Smooth muscle cell (in vitro differentiated cells): ENCODE results near the gene PIP5K1C. TPM values are rescaled to one million over a fixed set of nuclear protein-coding genes. Genes with fewer than 3 reads are reported as not detected.

Experiments
- DNase-seq: peaks from one replicate; lab custom pipeline; 2025; ENCODE audit not compliant: unreplicated experiment; lab: John Stamatoyannopoulos, UW
- H2AFZ ChIP-seq: fragments of 200-600 bp; sonication (generic); 2 replicates; pipeline ENCODE4 v1.6.0; 2016; ENCODE audit warnings: antibody characterized with exemption, low read depth, mild to moderate bottlenecking
- H3F3A ChIP-seq: fragments of 200-600 bp; sonication (generic); 2 replicates; pipeline ENCODE4 v1.6.0; 2017; ENCODE audit warnings: antibody characterized with exemption, low read depth
- H3K27ac ChIP-seq: fragments of 200-600 bp; sonication (generic); 2 replicates; pipeline ENCODE4 v1.5.1; 2016; ENCODE audit warnings: low read depth, mild to moderate bottlenecking
- H3K27me3 ChIP-seq: fragments of 200-600 bp; sonication (generic); 2 replicates; pipeline ENCODE4 v1.6.1; 2016; ENCODE audit warnings: low read depth, mild to moderate bottlenecking
- H3K36me3 ChIP-seq: fragments of 200-600 bp; sonication (generic); 2 replicates; pipeline ENCODE4 v1.5.1; 2016; ENCODE audit warnings: low read depth
- H3K4me1 ChIP-seq: fragments of 200-600 bp; sonication (generic); 2 replicates; pipeline ENCODE4 v1.5.1; 2016; ENCODE audit warnings: low read depth
- H3K4me2 ChIP-seq: fragments of 200-600 bp; sonication (generic); 2 replicates; pipeline ENCODE4 v1.6.0; 2016; ENCODE audit warnings: mild to moderate bottlenecking
- H3K4me3 ChIP-seq: fragments of 200-600 bp; sonication (generic); 2 replicates; pipeline ENCODE4 v1.5.1; 2016; ENCODE audit warnings: mild to moderate bottlenecking
- H3K79me2 ChIP-seq: fragments of 200-600 bp; sonication (generic); 2 replicates; pipeline ENCODE4 v1.6.0; 2016; ENCODE audit warnings: low read depth, mild to moderate bottlenecking
- H3K9ac ChIP-seq: fragments of 200-600 bp; sonication (generic); 2 replicates; pipeline ENCODE4 v1.6.0; 2016; ENCODE audit warnings: low read depth
- H3K9me3 ChIP-seq: fragments of 200-600 bp; sonication (generic); replicated peaks from 2 replicates; pipeline ENCODE4 v1.5.1; 2016; ENCODE audit warnings: low read depth
- H4K20me1 ChIP-seq: fragments of 200-600 bp; sonication (generic); 2 replicates; pipeline ENCODE4 v1.6.0; 2016; ENCODE audit warnings: low read depth
- WGBS: methylation state at CpG from one replicate; pipeline ENCODE4 v1.1.7; 2016; ENCODE audit warnings: low lambda C conversion rate; 5-methylcytosine and 5-hydroxymethylcytosine counted together
- polyA plus RNA-seq: library from polyadenylated mRNA; unstranded; fragments of >200 nt; fragmentation: Nextera tagmentation; extraction: Ambion mirVana; gene quantifications from 2 replicates; pipeline ENCODE4 v1.2.1, GENCODE V29; 2016
- total RNA-seq: library from RNA; depleted of rRNA; stranded (reverse); fragments of >200 nt; gene quantifications from 2 replicates; pipeline ENCODE4 v1.2.3, GENCODE V29; 2014
- TF ChIP-seq, protein P1 (sequence below): fragments of 200-600 bp; sonication (generic); IDR thresholded peaks from 2 replicates; pipeline ENCODE4 v1.5.1; 2017; ENCODE audit warnings: borderline replicate concordance, mild to moderate bottlenecking, antibody characterized with exemption; ENCODE audit not compliant: insufficient read depth, poor library complexity, severe bottlenecking

The PIP5K1C gene
- total and polyA plus RNA-seq, 2 experiments from 2014 or later: 13.2 to 27.2 TPM

DNA sequence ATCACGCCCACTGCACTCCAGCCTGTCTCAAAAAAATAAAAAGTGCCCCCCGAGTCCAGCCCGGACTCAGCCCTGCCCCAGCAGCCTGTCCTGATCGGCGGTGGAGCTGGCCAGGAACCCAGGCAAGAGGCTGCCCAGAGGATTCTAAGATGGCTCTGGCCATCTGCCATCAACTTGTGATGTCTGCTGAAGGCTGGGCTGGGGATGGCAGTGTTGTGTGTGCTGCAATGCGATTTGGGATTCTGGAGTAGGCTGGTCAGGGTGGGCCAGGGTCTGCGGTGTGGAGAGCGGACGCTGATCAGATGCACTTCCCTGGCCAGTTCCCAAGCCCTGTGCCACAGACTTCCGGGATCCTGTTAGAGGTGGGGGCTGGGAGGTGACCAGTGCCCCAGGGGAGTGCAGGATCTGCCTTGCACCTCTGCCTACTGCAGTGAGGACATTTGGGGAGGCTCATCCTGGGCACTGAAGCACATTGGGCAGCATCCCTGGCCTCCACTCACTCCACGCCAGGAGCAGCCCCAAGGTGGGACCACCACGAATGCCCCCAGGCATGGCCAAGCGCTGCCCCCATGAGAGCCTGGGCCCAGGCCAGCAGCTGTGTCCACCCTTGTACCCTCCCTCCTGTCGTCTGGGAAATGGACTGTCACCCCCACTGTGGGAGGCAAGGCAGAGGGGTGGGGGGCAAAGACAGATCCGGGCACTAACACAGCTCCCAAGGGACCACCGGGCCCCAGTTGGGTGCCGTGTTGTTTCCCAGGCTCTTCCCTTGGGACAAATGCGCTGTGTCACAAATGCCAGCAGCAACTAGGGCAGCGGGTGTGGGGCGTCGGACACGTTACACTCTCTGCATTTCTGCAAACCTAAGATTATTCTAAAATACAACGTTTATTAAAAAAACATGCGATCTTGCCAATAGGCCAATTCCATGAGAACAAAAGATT lies 90.2 kb downstream of the PIP5K1C start:
- DNase-seq: no peak
- TF ChIP-seq, protein P1, sequence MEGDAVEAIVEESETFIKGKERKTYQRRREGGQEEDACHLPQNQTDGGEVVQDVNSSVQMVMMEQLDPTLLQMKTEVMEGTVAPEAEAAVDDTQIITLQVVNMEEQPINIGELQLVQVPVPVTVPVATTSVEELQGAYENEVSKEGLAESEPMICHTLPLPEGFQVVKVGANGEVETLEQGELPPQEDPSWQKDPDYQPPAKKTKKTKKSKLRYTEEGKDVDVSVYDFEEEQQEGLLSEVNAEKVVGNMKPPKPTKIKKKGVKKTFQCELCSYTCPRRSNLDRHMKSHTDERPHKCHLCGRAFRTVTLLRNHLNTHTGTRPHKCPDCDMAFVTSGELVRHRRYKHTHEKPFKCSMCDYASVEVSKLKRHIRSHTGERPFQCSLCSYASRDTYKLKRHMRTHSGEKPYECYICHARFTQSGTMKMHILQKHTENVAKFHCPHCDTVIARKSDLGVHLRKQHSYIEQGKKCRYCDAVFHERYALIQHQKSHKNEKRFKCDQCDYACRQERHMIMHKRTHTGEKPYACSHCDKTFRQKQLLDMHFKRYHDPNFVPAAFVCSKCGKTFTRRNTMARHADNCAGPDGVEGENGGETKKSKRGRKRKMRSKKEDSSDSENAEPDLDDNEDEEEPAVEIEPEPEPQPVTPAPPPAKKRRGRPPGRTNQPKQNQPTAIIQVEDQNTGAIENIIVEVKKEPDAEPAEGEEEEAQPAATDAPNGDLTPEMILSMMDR: no peak
- Histone ChIP-seq H3K79me2 (no peaks in the 10 kb centered on the region), H4K20me1 (no peaks in the 10 kb centered on the region), H3K9ac (no peak overlapping the region), H3K4me2 (no peak overlapping the region), H3K27ac (no peak overlapping the region), H3K4me1 (peaks cover 8% of the 10 kb centered on the region), H3K36me3 (no peaks in the 10 kb centered on the region), H2AFZ (no peak overlapping the region), H3F3A (no peaks in the 10 kb centered on the region), H3K9me3 (no peaks in the 10 kb centered on the region), H3K27me3 (no peaks in the 10 kb centered on the region), H3K4me3 (no peak overlapping the region)
- 93% methylated on average over 24 of the region's 24 CpGs for WGBS

DNA sequence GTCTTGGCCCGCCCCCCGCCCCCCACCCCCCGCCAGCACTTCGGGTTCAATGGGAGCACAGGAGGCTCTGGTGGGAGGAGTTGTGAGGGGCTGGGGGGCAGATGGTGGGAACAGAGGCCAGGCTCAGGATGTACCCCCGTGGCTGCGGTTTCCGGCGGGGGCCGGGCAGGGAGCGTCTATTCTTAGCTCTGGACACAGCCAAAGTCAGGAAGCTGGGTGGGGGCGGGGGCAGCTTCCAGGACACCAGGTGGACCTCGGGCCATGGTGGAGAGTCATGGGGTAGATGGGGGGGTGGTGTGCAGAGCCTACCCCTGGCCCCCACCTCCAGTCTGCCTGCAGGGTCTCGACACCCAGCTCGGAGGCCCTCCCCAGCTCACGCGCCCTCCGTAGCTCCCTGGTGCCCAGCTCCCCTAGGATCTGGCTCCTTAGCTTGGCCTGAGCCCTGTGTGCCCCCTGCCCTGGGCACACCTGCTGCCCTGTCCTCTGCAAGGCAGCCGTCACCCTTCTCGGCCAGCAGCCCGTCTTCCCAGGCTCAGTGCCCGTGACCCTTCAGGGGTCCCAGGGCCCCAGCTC lies 91.4 kb downstream of the PIP5K1C start:
- no peaks in the 10 kb centered on the region for H4K20me1 ChIP-seq
- H3K9me3 ChIP-seq: no peaks in the 10 kb centered on the region
- H3K36me3 ChIP-seq: no peaks in the 10 kb centered on the region
- H3K27me3 ChIP-seq: no peaks in the 10 kb centered on the region
- no peaks in the 10 kb centered on the region for H3K79me2 ChIP-seq
- H3K27ac ChIP-seq: no peak overlapping the region
- H2AFZ ChIP-seq: no peak overlapping the region
- no peak for DNase-seq
- TF ChIP-seq, protein P1: no peak
- H3F3A ChIP-seq: no peaks in the 10 kb centered on the region
- H3K9ac ChIP-seq: no peak overlapping the region
- over 99% methylated on average over 13 of the region's 21 CpGs for WGBS
- no peak overlapping the region for H3K4me3 ChIP-seq
- H3K4me2 ChIP-seq: no peak overlapping the region
- H3K4me1 ChIP-seq: peaks cover 8% of the 10 kb centered on the region

DNA sequence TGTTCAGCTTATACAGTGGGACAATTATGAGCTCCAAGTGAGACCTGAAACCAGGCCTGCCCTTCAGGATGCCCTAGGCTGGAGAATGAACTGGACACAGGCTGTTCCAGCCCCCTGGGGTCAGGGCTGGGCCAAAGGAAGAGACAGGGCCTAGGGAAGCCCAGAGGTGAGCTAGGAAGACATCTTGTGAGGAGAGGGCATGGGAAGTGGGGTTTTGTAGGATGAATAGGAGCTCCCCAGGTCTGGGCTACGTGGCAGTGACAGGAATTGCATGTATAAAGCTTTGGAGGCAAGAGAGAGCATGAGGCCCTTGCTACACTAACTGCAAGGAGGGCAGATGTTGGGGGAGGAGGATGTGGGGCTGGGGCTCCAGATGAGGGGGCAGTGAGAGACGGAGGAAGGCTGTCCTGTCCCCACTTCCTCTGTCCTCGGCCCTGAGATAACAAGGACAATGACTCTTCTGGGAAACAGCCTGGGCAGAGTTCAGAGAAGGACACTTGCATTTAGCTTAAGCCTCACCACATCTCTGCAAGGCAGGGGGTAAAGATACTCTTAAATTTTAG lies 92.1 kb downstream of the PIP5K1C start:
- TF ChIP-seq, protein P1: no peak
- peak overlapping the region; percentile 43 for H3K27ac ChIP-seq
- H3K9me3 ChIP-seq: no peaks in the 10 kb centered on the region
- no peak overlapping the region for H3K9ac ChIP-seq
- 82% methylated on average over 3 of the region's 3 CpGs for WGBS
- DNase-seq: no peak
- H3K27me3 ChIP-seq: no peaks in the 10 kb centered on the region
- H4K20me1 ChIP-seq: no peaks in the 10 kb centered on the region
- peaks cover 8% of the 10 kb centered on the region for H3K4me1 ChIP-seq
- no peak overlapping the region for H2AFZ ChIP-seq
- H3K36me3 ChIP-seq: no peaks in the 10 kb centered on the region
- peak overlapping the region; percentile 86 for H3K4me2 ChIP-seq
- H3K4me3 ChIP-seq: peak overlapping the region; percentile 65
- no peaks in the 10 kb centered on the region for H3F3A ChIP-seq
- no peaks in the 10 kb centered on the region for H3K79me2 ChIP-seq
